Activated CD4-positive, CD25-positive, alpha-beta regulatory T cell treated with anti-CD3 and anti-CD28 coated beads, Interleukin-2, amount 50 U/mL, for 72 hours (primary cell): Measurements from ENCODE around the gene GEMIN8.

Experiments
- DNase-seq: peaks from one replicate; pipeline ENCODE4 v3.0.0; 2021

The GEMIN8 gene

GRCh38 chrX:14029425-14030173 lies at the start of gene GEMIN8:
TSS of gene GEMIN8 (minus strand) at chrX:14029892. CDS start at chrX:14021478, 8,414 bp downstream.
- DNase-seq = peak; percentile 89

GRCh38 chrX:14076639-14077038 lies 46.9 kb upstream of the GEMIN8 start:
- no peak for DNase-seq

GRCh38 chrX:14073556-14073955 lies 43.9 kb upstream of the GEMIN8 start:
- DNase-seq = no peak

GRCh38 chrX:14073071-14073470 lies 43.4 kb upstream of the GEMIN8 start:
- no peak for DNase-seq

- no peak for DNase-seq
Measured at GRCh38 chrX:14065800-14066199, 36.1 kb upstream of the GEMIN8 start.

GRCh38 chrX:14064626-14065432 lies 35.1 kb upstream of the GEMIN8 start:
- DNase-seq = no peak

- DNase-seq = no peak
Measured at GRCh38 chrX:14062524-14062923, 32.8 kb upstream of the GEMIN8 start.

GRCh38 chrX:14056206-14056605 lies 26.5 kb upstream of the GEMIN8 start:
- no peak for DNase-seq

- DNase-seq = no peak
Measured at GRCh38 chrX:14051416-14051815, 21.7 kb upstream of the GEMIN8 start.

GRCh38 chrX:14050709-14051108 lies 21.0 kb upstream of the GEMIN8 start:
- DNase-seq = no peak

GRCh38 chrX:14043209-14043608 lies 13.5 kb upstream of the GEMIN8 start:
- DNase-seq = no peak

GRCh38 chrX:14039344-14039743 lies 9.7 kb upstream of the GEMIN8 start:
- peak; percentile 61 for DNase-seq

- DNase-seq = no peak
Measured at GRCh38 chrX:14038375-14039085, 8.8 kb upstream of the GEMIN8 start.

GRCh38 chrX:14032406-14032805 lies 2.7 kb upstream of the GEMIN8 start:
- DNase-seq = peak; percentile 51

- DNase-seq = no peak
Measured at GRCh38 chrX:14030174-14030530, 460 bp upstream of the GEMIN8 start.

GRCh38 chrX:14029039-14029424 lies 660 bp downstream of the GEMIN8 start:
- DNase-seq = no peak

GRCh38 chrX:14028473-14028872 lies 1.2 kb downstream of the GEMIN8 start:
- no peak for DNase-seq

- DNase-seq = no peak
Measured at GRCh38 chrX:14027511-14028019, 2.1 kb downstream of the GEMIN8 start.

- no peak for DNase-seq
Measured at GRCh38 chrX:14027036-14027435, 2.7 kb downstream of the GEMIN8 start.

GRCh38 chrX:14026121-14026520 lies 3.6 kb downstream of the GEMIN8 start:
- no peak for DNase-seq

- no peak for DNase-seq
Measured at GRCh38 chrX:14022019-14022418, 7.7 kb downstream of the GEMIN8 start.

GRCh38 chrX:14017399-14017798 lies 12.3 kb downstream of the GEMIN8 start:
- DNase-seq = no peak

- DNase-seq = no peak
Measured at GRCh38 chrX:14015941-14016340, 13.8 kb downstream of the GEMIN8 start.

- no peak for DNase-seq
Measured at GRCh38 chrX:14015294-14015693, 14.4 kb downstream of the GEMIN8 start.
